Muscle of arm (tissue), 12 donors: ENCODE data around the gene ADGRD1. TPM values are rescaled to one million over a fixed set of nuclear protein-coding genes. Genes with fewer than 3 reads are reported as not detected.

Experiments used
- DNase-seq: peaks from one replicate; pipeline ENCODE4 v3.0.0-alpha.2; 2013
- polyA plus RNA-seq, 12 donors: library from polyadenylated mRNA; unstranded; fragments of 120-200 nt; gene quantifications; one replicate each; pipeline ENCODE4 v1.2.1, GENCODE V29; 2013; ENCODE audit not compliant: insufficient read length in 12 of 12

ADGRD1 gene
- polyA plus RNA-seq, 12 donors: 5.5 to 37.3 (median 11.8) TPM; not detected in 1

- no peak for DNase-seq
These were observed 70.3 kb downstream of the ADGRD1 start for GRCh38 chr12:131024026-131024425.

- no peak for DNase-seq
These were observed 71.0 kb downstream of the ADGRD1 start for GRCh38 chr12:131024721-131025120.

- DNase-seq: no peak
These were observed 71.5 kb downstream of the ADGRD1 start for GRCh38 chr12:131025234-131025633.

GRCh38 chr12:131025939-131026702 is 72.4 kb downstream of the ADGRD1 start:
- DNase-seq: no peak

- no peak for DNase-seq
These were observed 73.0 kb downstream of the ADGRD1 start for GRCh38 chr12:131026754-131027153.

GRCh38 chr12:131027264-131027663 is 73.6 kb downstream of the ADGRD1 start:
- DNase-seq: no peak

GRCh38 chr12:131027876-131028586 is 74.3 kb downstream of the ADGRD1 start:
- DNase-seq: no peak

- DNase-seq: no peak
These were observed 75.1 kb downstream of the ADGRD1 start for GRCh38 chr12:131028587-131029338.

GRCh38 chr12:131030472-131031328 is 77.0 kb downstream of the ADGRD1 start:
- no peak for DNase-seq

- no peak for DNase-seq
These were observed 78.5 kb downstream of the ADGRD1 start for GRCh38 chr12:131032082-131032750.

GRCh38 chr12:131033486-131033885 is 79.8 kb downstream of the ADGRD1 start:
- DNase-seq: no peak

GRCh38 chr12:131033886-131034482 is 80.3 kb downstream of the ADGRD1 start:
- DNase-seq: no peak

GRCh38 chr12:131034631-131035244 is 81.0 kb downstream of the ADGRD1 start:
- no peak for DNase-seq

- DNase-seq: no peak
These were observed 81.6 kb downstream of the ADGRD1 start for GRCh38 chr12:131035245-131035681.

- DNase-seq: no peak
These were observed 84.5 kb downstream of the ADGRD1 start for GRCh38 chr12:131038159-131038558.

- DNase-seq: no peak
These were observed 85.5 kb downstream of the ADGRD1 start for GRCh38 chr12:131038961-131039950.

- DNase-seq: no peak
These were observed 86.8 kb downstream of the ADGRD1 start for GRCh38 chr12:131040491-131040890.

GRCh38 chr12:131041216-131041967 is 87.7 kb downstream of the ADGRD1 start:
- no peak for DNase-seq
